Rectal smooth muscle tissue (tissue), 1 donor: Measurements from ENCODE around the gene BMPR1B.
"Not testable (repeated sequence)": the region's sequence is repeated elsewhere in the genome, so short reads cannot be mapped to it uniquely, and the experiment has no call there.

Experiments
- H3K27ac ChIP-seq: one replicate; pipeline ENCODE4 v1.7.0; 2013; ENCODE audit warnings: low read depth, low read length, inconsistent platforms
- H3K27me3 ChIP-seq: one replicate; pipeline ENCODE4 v1.7.0; 2013; ENCODE audit warnings: low read length; ENCODE audit not compliant: control insufficient read depth, insufficient read depth
- H3K36me3 ChIP-seq: one replicate; pipeline ENCODE4 v1.7.0; 2013; ENCODE audit warnings: low read length; ENCODE audit not compliant: control insufficient read depth, insufficient read depth
- H3K4me1 ChIP-seq: one replicate; pipeline ENCODE4 v1.7.0; 2013; ENCODE audit warnings: low read length; ENCODE audit not compliant: control insufficient read depth, insufficient read depth
- H3K4me3 ChIP-seq: one replicate; pipeline ENCODE4 v1.7.0; 2013; ENCODE audit warnings: low read length
- H3K9ac ChIP-seq: one replicate; pipeline ENCODE4 v1.7.0; 2013; ENCODE audit warnings: low read length

BMPR1B gene

DNA sequence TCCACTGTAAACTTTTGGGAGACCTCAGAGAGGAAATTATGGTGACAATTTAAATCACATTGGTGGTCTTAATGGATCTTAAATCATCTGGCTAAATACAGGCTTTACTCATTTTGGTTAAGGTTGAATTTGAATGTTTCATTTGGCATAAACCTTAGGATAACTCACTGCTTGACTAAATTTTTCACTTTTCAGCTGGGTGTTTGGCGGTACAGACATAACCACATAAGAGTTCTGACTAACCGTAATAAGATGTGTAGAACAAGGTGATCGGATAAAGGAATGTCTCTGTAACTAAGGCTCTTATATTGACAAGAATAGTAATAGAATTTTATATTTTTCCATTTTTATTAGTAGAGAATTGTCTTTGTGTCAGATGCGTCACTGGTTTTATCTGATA lies 281.0 kb downstream of the BMPR1B start:
- H3K4me1 ChIP-seq, result no peaks in the 10 kb centered on the region
- no peaks in the 10 kb centered on the region for H3K27me3 ChIP-seq
- H3K4me3 ChIP-seq, result no peak overlapping the region
- no peaks in the 10 kb centered on the region for H3K36me3 ChIP-seq
- no peak overlapping the region for H3K27ac ChIP-seq
- no peak overlapping the region for H3K9ac ChIP-seq

DNA sequence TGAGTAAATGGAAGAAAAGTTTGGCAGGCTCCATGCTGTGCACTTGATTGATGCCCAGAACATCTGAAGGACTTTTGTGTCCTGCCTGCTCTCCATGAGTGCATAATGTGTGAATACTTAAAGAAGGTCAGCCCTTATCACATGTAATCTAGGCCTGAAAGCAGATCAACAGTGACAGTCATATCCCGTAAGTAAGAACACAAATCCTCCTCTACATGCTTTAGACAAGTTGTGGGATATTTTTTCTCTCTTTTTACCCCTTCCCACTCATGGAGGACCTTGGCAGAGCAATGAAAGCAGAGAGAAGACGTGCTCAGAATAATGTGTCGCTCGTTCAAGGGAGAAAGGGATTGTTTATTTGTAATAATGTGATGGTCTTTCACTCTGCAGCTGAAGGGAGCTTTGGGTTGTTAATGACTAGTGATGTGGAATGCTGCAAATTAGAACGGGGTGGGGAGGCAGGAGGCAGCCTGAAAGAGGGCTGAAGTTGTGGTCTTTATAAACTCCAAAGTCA lies 286.6 kb downstream of the BMPR1B start:
- no peak overlapping the region for H3K27ac ChIP-seq
- H3K27me3 ChIP-seq, result no peaks in the 10 kb centered on the region
- no peak overlapping the region for H3K9ac ChIP-seq
- H3K36me3 ChIP-seq, result no peaks in the 10 kb centered on the region
- no peak overlapping the region for H3K4me3 ChIP-seq
- H3K4me1 ChIP-seq, result no peaks in the 10 kb centered on the region

DNA sequence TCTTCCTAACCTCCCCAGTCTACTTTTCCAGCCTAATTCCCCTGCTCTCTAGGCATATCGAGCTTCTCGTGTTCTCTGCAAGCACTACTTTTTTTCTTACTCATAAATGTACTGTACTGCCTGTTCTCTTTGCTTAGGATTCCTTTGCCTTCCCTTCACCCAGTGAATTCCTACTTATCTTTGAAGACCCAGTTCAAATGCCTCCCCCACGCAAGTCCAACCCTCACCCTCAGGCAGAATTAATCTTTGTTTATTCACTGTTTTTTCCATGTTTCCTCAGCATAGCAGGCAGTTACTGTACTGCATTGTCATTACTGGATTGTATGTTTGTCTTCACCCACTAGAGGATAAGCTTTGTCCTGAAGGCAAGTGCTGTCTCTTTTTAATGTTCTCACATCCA lies 287.7 kb downstream of the BMPR1B start:
- Histone ChIP-seq H3K4me3 (no peak overlapping the region), H3K36me3 (no peaks in the 10 kb centered on the region), H3K4me1 (no peaks in the 10 kb centered on the region), H3K27ac (no peak overlapping the region), H3K9ac (no peak overlapping the region), H3K27me3 (no peaks in the 10 kb centered on the region)

DNA sequence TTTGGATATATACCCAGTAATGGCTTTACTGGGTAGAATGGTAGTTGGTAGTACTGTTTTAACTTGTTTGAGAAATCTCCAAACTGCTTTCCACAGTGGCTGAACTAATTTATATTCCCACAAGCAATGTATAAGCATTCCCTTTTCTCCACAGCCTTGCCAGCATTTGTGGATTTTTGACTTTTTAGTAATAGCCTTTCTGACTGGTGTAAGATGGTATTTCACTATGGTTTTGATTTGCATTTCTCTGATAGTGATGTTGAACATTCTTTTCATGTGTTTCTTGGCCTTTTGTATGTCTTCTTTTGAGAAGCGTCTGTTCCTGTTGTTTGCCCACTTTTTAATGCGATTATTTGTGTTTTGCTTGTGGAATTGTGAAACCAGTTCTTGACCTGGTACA lies 290.5 kb downstream of the BMPR1B start:
- H3K27ac ChIP-seq, result no peak overlapping the region
- H3K27me3 ChIP-seq, result no peaks in the 10 kb centered on the region
- H3K4me1 ChIP-seq, result no peaks in the 10 kb centered on the region
- H3K4me3 ChIP-seq, result no peak overlapping the region
- H3K36me3 ChIP-seq, result no peaks in the 10 kb centered on the region
- no peak overlapping the region for H3K9ac ChIP-seq

DNA sequence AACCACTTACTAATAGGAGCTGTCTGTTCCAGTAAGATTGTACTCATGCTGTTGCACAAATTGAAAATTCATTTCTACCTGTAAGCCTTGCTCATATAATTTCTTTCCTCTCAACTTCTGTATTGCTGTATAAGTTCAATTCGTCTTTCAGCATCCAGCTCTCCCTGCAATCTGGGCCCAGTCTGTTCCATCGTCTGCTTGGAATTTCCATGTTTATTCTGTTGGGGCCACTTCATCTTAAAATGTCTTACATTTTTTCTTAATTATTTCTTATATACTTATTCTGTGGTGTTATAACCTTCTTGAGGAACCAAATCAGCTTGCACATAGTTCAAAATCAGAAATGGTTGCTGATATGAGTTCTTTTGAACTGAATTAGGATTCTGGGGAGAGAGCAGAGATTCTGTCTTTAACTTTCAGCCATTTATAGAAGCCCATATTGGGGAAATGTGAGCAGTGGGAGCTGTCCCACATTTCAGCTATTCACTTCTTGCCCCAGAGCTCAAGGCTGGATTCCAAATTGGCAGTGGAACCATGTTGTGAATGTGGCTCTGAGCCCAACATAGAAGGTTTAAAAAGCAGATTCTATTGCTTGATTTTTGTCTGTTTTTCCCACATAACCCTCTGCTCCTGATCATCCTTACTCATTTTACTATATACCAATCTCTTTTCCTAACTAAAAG lies 291.9 kb downstream of the BMPR1B start:
- Histone ChIP-seq H3K4me1 (no peaks in the 10 kb centered on the region), H3K4me3 (no peak overlapping the region), H3K27me3 (no peaks in the 10 kb centered on the region), H3K36me3 (no peaks in the 10 kb centered on the region), H3K9ac (no peak overlapping the region), H3K27ac (no peak overlapping the region)

DNA sequence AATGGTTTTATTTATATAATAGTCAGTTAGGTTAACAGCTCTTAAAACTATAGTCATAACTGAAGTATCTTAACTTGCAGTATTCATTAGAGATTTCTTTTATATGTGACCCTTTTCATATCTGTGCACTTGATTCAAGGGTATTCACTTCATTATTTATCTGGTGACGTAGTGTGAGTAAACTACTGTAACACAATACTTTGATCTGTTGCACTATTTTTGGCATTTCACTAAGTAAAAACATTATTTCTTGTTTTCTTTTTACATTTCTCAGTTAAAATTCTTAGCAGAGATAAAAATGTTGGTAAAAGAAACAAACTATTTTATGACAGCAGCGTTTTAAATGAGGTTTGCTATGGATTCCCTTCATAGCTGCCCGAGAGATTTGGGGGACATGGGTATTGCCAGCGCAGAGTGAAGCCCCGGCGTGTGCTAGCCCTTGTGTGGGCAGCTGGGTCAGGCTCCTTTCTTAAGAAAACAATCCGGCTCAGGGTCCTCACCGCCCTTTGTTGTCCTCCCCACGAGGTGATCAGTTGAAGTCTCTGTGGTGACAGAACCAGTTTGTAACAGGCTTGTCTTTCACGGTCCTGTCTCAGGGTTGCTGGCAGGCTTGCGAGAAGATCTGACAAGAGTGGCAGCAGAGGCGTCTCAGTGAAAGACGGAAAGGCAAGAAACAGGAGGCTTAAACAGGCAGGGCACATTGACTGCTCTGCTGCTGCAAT lies 293.4 kb downstream of the BMPR1B start:
- H3K27ac ChIP-seq, result no peak overlapping the region

DNA sequence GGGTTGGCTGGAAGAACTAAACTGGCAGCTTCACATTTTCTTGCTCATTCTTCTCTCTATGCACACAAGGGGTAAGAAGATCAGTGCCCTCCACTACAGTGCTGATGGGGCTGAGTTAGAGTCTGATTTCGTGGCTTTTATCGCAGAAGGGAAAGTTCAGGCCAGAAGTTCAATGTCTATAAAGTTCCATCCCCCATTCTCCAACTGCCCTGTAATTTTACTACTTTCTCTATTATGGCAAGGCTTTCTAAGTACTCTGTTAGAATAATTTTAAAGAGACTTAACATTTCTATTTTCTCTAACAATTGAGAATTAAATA lies 293.9 kb downstream of the BMPR1B start:
- H3K9ac ChIP-seq, result no peak overlapping the region
- no peak overlapping the region for H3K4me3 ChIP-seq
- no peaks in the 10 kb centered on the region for H3K4me1 ChIP-seq
- no peak overlapping the region for H3K27ac ChIP-seq
- H3K36me3 ChIP-seq, result no peaks in the 10 kb centered on the region
- no peaks in the 10 kb centered on the region for H3K27me3 ChIP-seq

More for the DNA sequence above, 293.4 kb downstream of the BMPR1B start:
- H3K4me3 ChIP-seq, result no peak overlapping the region
- H3K4me1 ChIP-seq, result no peaks in the 10 kb centered on the region
- no peaks in the 10 kb centered on the region for H3K27me3 ChIP-seq
- no peak overlapping the region for H3K9ac ChIP-seq
- H3K36me3 ChIP-seq, result no peaks in the 10 kb centered on the region

DNA sequence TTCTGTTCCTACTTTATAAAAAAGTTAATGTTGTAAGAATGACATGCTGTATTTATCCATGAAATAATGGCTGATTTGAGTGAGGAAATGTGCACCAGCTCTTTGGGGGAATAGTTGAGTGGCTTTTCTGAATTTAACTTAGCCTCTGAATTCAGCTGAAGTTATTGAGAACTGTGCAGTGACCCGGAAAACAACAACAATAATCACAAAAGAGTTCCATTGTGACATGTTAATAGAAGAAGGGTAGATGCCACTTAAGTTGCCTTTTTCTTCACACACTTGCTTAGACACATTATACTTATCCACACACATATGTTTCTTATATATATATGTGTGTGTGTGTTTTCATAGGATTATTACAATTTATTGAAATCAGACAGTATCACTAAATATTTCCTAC lies 301.2 kb downstream of the BMPR1B start:
- no peak overlapping the region for H3K27ac ChIP-seq
- no peak overlapping the region for H3K4me3 ChIP-seq
- H3K36me3 ChIP-seq, result no peaks in the 10 kb centered on the region
- no peaks in the 10 kb centered on the region for H3K27me3 ChIP-seq
- H3K4me1 ChIP-seq, result no peaks in the 10 kb centered on the region
- H3K9ac ChIP-seq, result no peak overlapping the region

DNA sequence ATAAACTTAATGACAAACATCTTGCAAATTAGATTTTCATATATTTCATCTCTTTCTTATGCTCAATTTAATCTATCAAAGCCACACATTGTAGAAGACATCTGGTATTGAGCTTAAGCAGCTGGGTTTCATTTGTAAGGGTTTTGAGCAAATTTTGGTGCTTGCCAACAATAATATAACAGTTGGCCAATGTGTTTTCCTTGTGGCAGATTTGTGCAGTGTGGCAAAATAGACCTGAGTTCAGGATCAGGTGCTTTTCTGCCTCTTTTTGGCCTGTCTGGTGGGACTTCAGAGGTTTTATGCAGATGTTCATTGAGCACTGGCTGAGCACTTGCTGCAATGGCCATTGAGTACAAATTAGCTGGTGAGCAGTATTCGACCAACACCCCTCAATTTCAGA lies 301.9 kb downstream of the BMPR1B start:
- Histone ChIP-seq H3K27ac (no peak overlapping the region), H3K4me1 (no peaks in the 10 kb centered on the region), H3K27me3 (no peaks in the 10 kb centered on the region), H3K36me3 (no peaks in the 10 kb centered on the region), H3K9ac (no peak overlapping the region), H3K4me3 (no peak overlapping the region)

DNA sequence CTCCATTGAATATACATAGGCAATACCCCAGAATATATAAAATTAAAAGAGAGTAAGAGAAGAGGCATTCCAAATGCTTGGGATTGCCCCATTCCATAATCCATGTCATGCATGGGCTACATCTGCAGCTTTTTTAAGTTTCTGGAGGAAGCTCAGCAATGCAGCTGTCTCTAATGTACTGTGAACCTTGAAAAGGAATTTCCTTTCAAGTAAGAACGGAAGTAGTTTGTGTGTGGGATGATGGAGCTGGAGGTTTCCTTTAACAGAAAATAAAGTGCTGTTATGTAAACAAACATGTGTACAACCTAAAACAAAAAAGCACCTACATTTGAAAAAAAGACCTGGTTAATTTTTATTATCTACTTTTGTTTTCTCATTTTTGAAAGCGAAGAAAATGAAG lies 303.5 kb downstream of the BMPR1B start:
- no peak overlapping the region for H3K4me3 ChIP-seq
- H3K27me3 ChIP-seq, result no peaks in the 10 kb centered on the region
- H3K27ac ChIP-seq, result no peak overlapping the region
- no peaks in the 10 kb centered on the region for H3K4me1 ChIP-seq
- no peak overlapping the region for H3K9ac ChIP-seq
- H3K36me3 ChIP-seq, result no peaks in the 10 kb centered on the region

DNA sequence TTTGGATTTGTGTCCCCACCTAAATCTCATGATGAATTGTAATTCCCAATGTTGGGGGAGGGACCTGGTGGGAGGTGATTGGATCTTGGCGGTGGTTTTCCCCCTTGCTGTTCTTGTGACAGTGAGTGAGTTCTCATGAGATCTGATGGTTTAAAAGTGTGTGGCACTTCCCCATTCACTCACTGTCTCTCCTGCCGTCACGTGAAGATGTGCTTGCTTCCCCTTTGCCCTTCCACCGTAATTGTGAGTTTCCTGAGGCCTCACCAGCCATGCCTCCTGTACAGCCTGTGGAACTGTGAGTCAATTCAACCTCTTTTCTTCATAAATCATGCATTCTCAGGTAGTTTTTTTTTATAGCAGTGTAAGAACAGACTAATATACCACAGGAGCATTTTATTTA lies 304.0 kb downstream of the BMPR1B start:
- not testable (repeated sequence) for H3K27ac ChIP-seq, H3K9ac ChIP-seq

DNA sequence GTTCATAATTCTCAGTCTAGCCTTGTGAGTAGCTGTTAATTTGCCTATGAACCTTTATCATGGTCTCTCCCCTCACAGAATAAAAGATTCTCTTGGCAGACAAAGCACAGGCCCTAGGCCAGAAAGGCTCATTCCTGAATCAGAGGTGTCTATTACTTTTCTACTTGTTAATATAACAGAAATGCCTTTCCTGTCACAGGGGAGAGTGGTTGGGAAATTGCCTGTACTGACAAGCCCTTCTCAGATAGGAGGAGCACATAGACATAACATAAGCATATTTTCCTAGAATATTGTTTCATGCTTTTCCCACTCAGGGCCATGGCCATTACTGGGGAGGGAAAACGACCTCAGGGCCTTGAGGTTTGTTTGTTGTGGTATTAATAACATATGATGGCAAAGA lies 308.3 kb downstream of the BMPR1B start:
- Histone ChIP-seq H3K36me3 (no peaks in the 10 kb centered on the region), H3K27ac (no peak overlapping the region), H3K9ac (no peak overlapping the region), H3K4me3 (no peak overlapping the region), H3K4me1 (no peaks in the 10 kb centered on the region), H3K27me3 (no peaks in the 10 kb centered on the region)

More for the DNA sequence above, 304.0 kb downstream of the BMPR1B start:
- not testable (repeated sequence) for H3K36me3 ChIP-seq, H3K4me3 ChIP-seq, H3K4me1 ChIP-seq, H3K27me3 ChIP-seq

DNA sequence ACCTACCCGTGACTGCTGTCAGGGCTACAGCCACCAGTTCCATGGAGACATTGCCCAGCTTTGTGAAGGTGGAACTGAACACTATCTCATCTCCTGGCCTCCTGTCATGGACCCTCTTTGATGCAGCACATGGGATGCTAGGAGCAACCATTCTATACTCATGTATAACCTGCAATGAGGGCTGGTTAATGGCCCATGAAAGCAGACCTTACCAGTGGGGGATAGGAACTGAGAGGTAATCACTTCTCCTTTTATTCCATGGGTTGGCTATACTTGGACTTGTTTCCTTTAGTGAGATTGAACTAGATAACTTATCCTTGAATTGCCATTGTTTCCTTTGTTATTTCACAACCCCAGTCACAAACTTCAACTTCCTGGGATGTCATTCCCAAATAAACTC lies 310.6 kb downstream of the BMPR1B start:
- Histone ChIP-seq H3K36me3 (no peaks in the 10 kb centered on the region), H3K4me3 (no peak overlapping the region), H3K9ac (no peak overlapping the region), H3K4me1 (no peaks in the 10 kb centered on the region), H3K27me3 (no peaks in the 10 kb centered on the region), H3K27ac (no peak overlapping the region)
